Transverse colon (tissue), 4 donors: ENCODE results near the gene CHCHD4. TPM values are rescaled to one million over a fixed set of nuclear protein-coding genes. Genes with fewer than 3 reads are reported as not detected.

Experiments
- DNase-seq: peaks from one replicate; pipeline ENCODE4 v3.0.0-alpha.2; 2019
- H3K27ac ChIP-seq, 4 donors: fragments of 200-600 bp; sonication (generic); 2 replicates each; pipeline ENCODE4 v1.5.1; 2016 to 2018; ENCODE audit warnings: inconsistent platforms in 4 of 4
- H3K27me3 ChIP-seq: fragments of 200-600 bp; sonication (generic); 2 replicates; pipeline ENCODE4 v1.5.1; 2017; ENCODE audit warnings: inconsistent platforms
- H3K36me3 ChIP-seq, 4 donors: fragments of 200-600 bp; sonication (generic); 2 replicates each; pipeline ENCODE4 v1.5.1; 2017 to 2019; ENCODE audit warnings: inconsistent platforms in 4 of 4
- H3K4me1 ChIP-seq, 4 donors: fragments of 200-600 bp; sonication (generic); 2 replicates each; pipeline ENCODE4 v1.5.1; 2017 to 2020; ENCODE audit warnings: inconsistent platforms in 4 of 4
- H3K4me3 ChIP-seq, 4 donors: fragments of 200-600 bp; sonication (generic); 1 replicate in 1 of 4; 2 replicates in 3 of 4; pipeline versions ENCODE4 v1.5.1 to v1.6.1; 2017 to 2019; ENCODE audit warnings: inconsistent platforms in 4 of 4
- H3K9me3 ChIP-seq, 2 donors: fragments of 200-600 bp; sonication (generic); 2 replicates each; pipeline ENCODE4 v1.5.1; 2017 to 2019; ENCODE audit warnings: inconsistent platforms in 2 of 2
- CTCF ChIP-seq, 5 experiments: fragments of 200-600 bp in 3 of 5; fragments of 450-650 bp in 2 of 5; sonication (generic) in 3 of 5; IDR thresholded peaks; 1 replicate in 2 of 5; 2 replicates in 3 of 5; pipeline ENCODE4 v1.5.1; 2016 to 2017; ENCODE audit warnings: antibody characterized with exemption in 5 of 5, inconsistent platforms in 3 of 5, mild to moderate bottlenecking in 2 of 5, moderate library complexity in 1 of 5
- EP300 ChIP-seq: sonication (generic); formaldehyde crosslinking; IDR thresholded peaks from one replicate; pipeline ENCODE4 v1.6.1; 2017; ENCODE audit warnings: antibody characterized with exemption, low read depth
- POLR2A ChIP-seq: fragments of 450-650 bp; IDR thresholded peaks from one replicate; pipeline ENCODE4 v1.6.1; 2016; ENCODE audit warnings: antibody characterized with exemption, mild to moderate bottlenecking, moderate library complexity
- POLR2AphosphoS5 ChIP-seq, 3 donors: sonication (generic); formaldehyde crosslinking; IDR thresholded peaks; one replicate each; pipeline ENCODE4 v1.6.1; 2016; ENCODE audit warnings: antibody characterized with exemption in 3 of 3
- WGBS, 2 donors: methylation state at CpG; one replicate each; pipeline ENCODE4 v1.1.5; 2018; ENCODE audit warnings: low coverage in 1 of 2; 5-methylcytosine and 5-hydroxymethylcytosine counted together
- in situ Hi-C, 4 donors: fragments of 200-750 bp; cut with MboI; loops; one replicate each; pipeline versions ENCODE4 v1.15.0 to v1.15.1; 2017; ENCODE audit warnings: low sequenced_read_pairs in 3 of 4, low pct_ligation_motif_present in 1 of 4, low pct_unique_long_range_greater_than_20kb in 1 of 4
- intact Hi-C: fragments of 100-400 bp; cut with DNase I; formaldehyde crosslinking; loops from one replicate; pipeline ENCODE4 v1.15.1; 2023; ENCODE audit warnings: low total_unique reads
- total RNA-seq, 4 donors: library from RNA; depleted of rRNA; stranded (reverse); fragments of >200 nt; gene quantifications; one replicate each; pipeline ENCODE4 v1.1.0, GENCODE V29; 2016

The CHCHD4 gene
- total RNA-seq, 4 donors from 2014 or later = 0.80 to 22.1 (median 13.5) TPM

DNA sequence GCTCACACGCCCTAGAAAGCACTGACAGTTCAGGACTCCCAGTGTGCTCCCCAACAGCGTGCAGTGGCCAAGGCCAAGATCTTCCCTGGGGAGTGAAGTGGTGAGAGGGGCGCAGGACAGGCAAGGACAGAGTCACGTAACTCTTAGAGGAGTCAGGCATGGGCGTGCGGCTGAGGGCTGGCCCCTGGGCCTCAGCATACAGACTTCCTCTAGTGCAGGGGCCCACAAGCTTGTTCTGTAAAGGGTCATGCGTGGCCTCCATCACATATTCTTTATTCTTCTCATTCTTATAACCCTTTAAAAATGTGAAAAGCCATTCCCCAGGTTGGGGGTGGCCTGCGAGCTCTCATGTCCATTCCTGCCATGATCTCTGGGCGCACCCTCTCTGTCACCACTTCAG is 25.4 kb upstream of the CHCHD4 start:
- Histone ChIP-seq H3K36me3 (peaks cover 0 to 22% (median 9%) of the 10 kb centered on the region in 4 donors), H3K27ac (no peak overlapping the region), H3K27me3 (no peaks in the 10 kb centered on the region), H3K4me1 (peaks cover 0 to 12% (median 7%) of the 10 kb centered on the region in 4 donors), H3K9me3 (no peaks in the 10 kb centered on the region), H3K4me3 (no peak overlapping the region)
- intact Hi-C loops = no loop called here
- no peak for DNase-seq
- in situ Hi-C loops = loop anchor here in 1 of 4 donors (25.0 kb wide), 1 partner anchor 263 kb away; the partner anchor contains the start of gene WNT7A
- TF ChIP-seq EP300 = no peak
- no peak for TF ChIP-seq POLR2AphosphoS5 (IDR thresholded peaks at IDR 0.05)
- no peak for TF ChIP-seq CTCF (IDR thresholded peaks at IDR 0.05)
- no peak for TF ChIP-seq POLR2A
- 95% methylated on average over 9 of the region's 9 CpGs; no CpG with 5 or more reads in 1 of the 2 donors for WGBS, 2 donors

DNA sequence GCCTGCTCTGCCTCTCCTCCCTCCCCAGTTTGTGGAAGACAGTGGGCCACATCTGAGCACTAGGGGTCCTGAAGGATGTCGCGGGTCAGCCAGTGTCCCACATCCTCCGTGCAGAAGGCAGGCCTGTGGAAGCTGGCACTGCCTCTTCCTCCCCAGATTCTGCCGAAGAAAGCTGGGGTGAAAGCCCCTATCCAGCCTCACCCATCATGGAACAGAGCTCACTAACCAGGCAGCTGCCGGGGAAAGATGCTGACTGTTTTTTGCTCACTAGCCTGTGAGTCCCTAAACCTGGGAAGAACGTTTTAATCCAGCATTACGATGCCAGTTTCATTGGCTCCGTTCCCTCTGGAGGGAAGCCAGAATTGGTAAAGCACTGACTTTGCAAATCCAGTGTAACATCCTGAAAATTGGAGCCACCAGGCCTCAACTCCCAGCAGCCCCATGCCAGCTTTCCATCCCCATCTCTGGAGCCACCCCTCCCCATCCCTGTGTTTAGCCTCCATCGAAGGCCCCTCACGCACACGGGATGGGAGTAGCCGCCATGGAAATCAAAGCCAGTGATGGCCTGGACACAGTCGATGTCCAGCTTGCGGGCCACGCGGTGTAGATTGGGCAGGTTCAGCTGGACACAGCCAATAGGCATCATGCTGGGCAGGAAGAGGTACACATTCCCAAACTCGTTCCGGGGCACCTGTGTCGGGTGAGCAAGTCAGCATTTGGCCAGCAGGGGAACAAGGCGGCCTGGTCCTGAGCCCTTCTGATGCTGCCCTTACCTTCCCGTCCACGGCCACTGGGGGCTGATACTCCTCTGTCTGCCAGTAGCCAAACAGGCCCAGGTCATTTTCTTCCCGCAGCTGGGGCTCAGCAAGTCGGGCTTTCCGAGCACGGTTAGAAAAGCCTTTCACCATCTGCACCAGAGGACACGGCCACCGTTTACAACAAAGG is 23.6 kb upstream of the CHCHD4 start:
- Histone ChIP-seq H3K4me1 (peaks cover 0 to 30% (median 22%) of the 10 kb centered on the region in 4 donors), H3K4me3 (no peak overlapping the region), H3K9me3 (no peaks in the 10 kb centered on the region), H3K27ac (no peak overlapping the region), H3K27me3 (no peaks in the 10 kb centered on the region), H3K36me3 (peaks cover 0 to 22% (median 9%) of the 10 kb centered on the region in 4 donors)
- WGBS, 2 donors = 90% methylated on average over 28 of the region's 28 CpGs; no CpG with 5 or more reads in 1 of the 2 donors
- no peak for TF ChIP-seq POLR2A
- no peak for TF ChIP-seq CTCF (IDR thresholded peaks at IDR 0.05)
- in situ Hi-C loops = no loop called here
- intact Hi-C loops = no loop called here
- no peak for DNase-seq

GRCh38 chr3:14147617-14148016 is 22.9 kb upstream of the CHCHD4 start:
- peaks cover 0 to 22% (median 9%) of the 10 kb centered on the region in 4 donors for H3K36me3 ChIP-seq
- no peak for DNase-seq
- H3K4me1 ChIP-seq = peaks cover 2 to 37% (median 28%) of the 10 kb centered on the region in 4 donors
- intact Hi-C loops = no loop called here
- no peaks in the 10 kb centered on the region for H3K9me3 ChIP-seq
- no peak for TF ChIP-seq EP300
- no peak for TF ChIP-seq POLR2AphosphoS5 (IDR thresholded peaks at IDR 0.05)
- TF ChIP-seq CTCF (IDR thresholded peaks at IDR 0.05) = no peak
- TF ChIP-seq POLR2A = no peak
- no peaks in the 10 kb centered on the region for H3K27me3 ChIP-seq
- H3K27ac ChIP-seq = peak overlapping the region in 1 of 4 donors; percentile 1
- H3K4me3 ChIP-seq = no peak overlapping the region
- 90% methylated on average over 12 of the region's 12 CpGs; no CpG with 5 or more reads in 1 of the 2 donors for WGBS, 2 donors
- in situ Hi-C loops = no loop called here

DNA sequence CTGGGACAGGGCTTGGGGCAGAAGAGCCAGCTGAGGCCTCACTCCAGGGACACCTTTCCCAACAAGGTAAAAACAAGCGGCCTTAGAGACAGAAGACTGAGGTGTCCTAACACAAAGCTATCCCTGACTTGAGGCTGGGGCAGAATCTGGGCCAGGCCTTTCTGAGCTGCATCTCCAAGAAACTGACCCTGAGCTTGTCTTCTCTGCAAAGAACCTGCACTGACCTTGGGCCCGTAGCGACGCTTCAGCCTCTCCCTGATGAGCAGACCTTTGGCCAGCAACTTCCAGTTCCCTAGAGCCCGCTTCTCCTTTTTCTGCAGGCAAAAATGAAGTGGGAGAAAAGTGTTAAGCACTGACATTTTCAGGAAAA is 22.4 kb upstream of the CHCHD4 start:
- intact Hi-C loops = no loop called here
- no peak for DNase-seq
- Histone ChIP-seq H3K36me3 (peaks cover 0 to 19% (median 9%) of the 10 kb centered on the region in 4 donors), H3K4me1 (peaks cover 3 to 42% (median 28%) of the 10 kb centered on the region in 4 donors), H3K27ac (peak overlapping the region in 3 of 4 donors; percentile 87 to 91 (median 91)), H3K4me3 (no peak overlapping the region), H3K9me3 (no peaks in the 10 kb centered on the region), H3K27me3 (no peaks in the 10 kb centered on the region)
- in situ Hi-C loops = no loop called here
- WGBS, 2 donors = 81 to 91% methylated on average over 4 to 5 of the region's 5 CpGs
- TF ChIP-seq POLR2AphosphoS5 (IDR thresholded peaks at IDR 0.05) (no peak), POLR2A (no peak), CTCF (IDR thresholded peaks at IDR 0.05) (no peak), EP300 (no peak)
